ENCODE results near the gene SLC34A3. TPM values are rescaled to one million over a fixed set of nuclear protein-coding genes. Genes with fewer than 3 reads are reported as not detected.

Gene SLC34A3
- total and polyA plus RNA-seq, 2 donors (not counting 3 experiments of a cell fraction or from before 2014, with no cell fraction given), result not detected

DNA sequence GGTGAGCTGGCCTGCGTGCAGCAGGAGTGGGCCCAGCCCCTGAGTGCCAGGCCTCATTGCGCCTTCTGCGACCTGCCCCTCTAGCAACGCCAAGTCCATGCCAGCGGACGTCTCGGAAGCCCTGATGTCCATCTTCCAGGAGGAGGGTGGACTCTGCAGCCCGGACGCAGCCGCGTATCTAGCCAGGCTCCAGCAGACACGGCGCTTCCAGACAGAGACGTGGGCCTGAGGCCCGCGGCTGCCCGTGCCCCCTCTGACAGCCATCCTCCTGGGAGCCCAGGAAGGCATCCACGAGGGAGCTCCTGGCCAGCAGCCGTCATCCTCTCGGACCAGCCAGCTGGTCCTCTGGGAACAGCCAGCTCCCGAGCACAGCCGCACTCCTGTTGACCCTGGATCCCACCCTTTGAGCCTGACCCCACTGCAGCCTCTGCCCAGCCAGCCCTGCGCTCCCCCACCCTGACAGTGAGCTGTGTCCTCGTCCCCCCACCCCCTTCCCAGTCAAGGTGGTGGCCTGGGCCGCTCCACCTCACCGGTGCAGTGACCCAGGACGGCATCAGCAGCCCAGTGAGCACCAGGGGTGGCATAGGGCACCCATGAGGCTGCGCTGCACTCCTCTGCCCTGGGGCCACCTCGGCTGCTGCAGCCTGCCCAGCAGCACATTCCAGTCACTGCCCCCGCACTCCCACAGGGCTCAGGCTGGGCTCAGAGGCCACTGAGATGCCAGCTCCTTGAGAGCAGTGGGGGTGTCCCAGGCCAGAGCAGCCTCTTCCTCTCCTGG lies 14.3 kb upstream of the SLC34A3 start:
- dilution Hi-C loops (cut with MboI; ENCODE audit: extremely low pct_ligation_motif_present, low sequenced_read_pairs) (no loop called here), intact Hi-C loops (cut with micrococcal nuclease) (no loop called here)
- POLR2A ChIA-PET, result no interaction called here
- Histone ChIP-seq H3K36me3 (ENCODE audit: control insufficient read depth in 2 of 2, extremely low read depth in 1 of 2, insufficient read depth in 2 of 2, low read length in 2 of 2) (peaks cover 0 to 4% of the 10 kb centered on the region in 2 experiments), H3K4me2 (ENCODE audit: insufficient read depth, low read length) (no peak overlapping the region), H3K27ac (ENCODE audit: insufficient read depth, low read depth, low read length) (no peak overlapping the region), H2AFZ (ENCODE audit: low read depth, low read length) (no peak overlapping the region), H3K4me1 (ENCODE audit: control insufficient read depth, extremely low read depth, insufficient read depth, low read length) (peaks cover 6% of the 10 kb centered on the region), H4K20me1 (replicated peaks; ENCODE audit: control insufficient read depth, extremely low read depth, insufficient read depth, low read length) (no peaks in the 10 kb centered on the region), H3K79me2 (ENCODE audit: control insufficient read depth, insufficient read depth, low read length) (no peaks in the 10 kb centered on the region), H3K9ac (replicated peaks; ENCODE audit: extremely low read depth, insufficient read depth, low read length) (no peak overlapping the region), H3K4me3 (replicated peaks in 1 of 3; ENCODE audit: insufficient read depth in 1 of 3, low read depth in 1 of 3, low read length in 3 of 3) (no peak overlapping the region), H3K9me1 (replicated peaks; ENCODE audit: control insufficient read depth, extremely low read depth, insufficient read depth, low read length) (no peaks in the 10 kb centered on the region), H3K27me3 (ENCODE audit: control insufficient read depth in 2 of 2, insufficient read depth in 2 of 2, low read length in 2 of 2) (no peaks in the 10 kb centered on the region), H3K9me3 (replicated peaks; ENCODE audit: control insufficient read depth, insufficient read depth, low read length) (no peaks in the 10 kb centered on the region)
- DNase-seq (ENCODE audit: low read depth, low spot score) (no peak), FAIRE-seq (no peak)
- CTCF ChIA-PET, result interaction anchor here (0.9 kb wide), 1 partner anchor 11 kb away, joined by 3 read pairs; the partner anchor contains the start of gene RNF224
- no peak for TF ChIP-seq POLR2AphosphoS5 (IDR thresholded peaks at IDR 0.05; ENCODE audit: insufficient read depth, low read depth, low read length)
- TF ChIP-seq CTCF (IDR thresholded peaks at IDR 0.05; ENCODE audit: extremely low read depth in 1 of 2, insufficient read depth in 1 of 2, low read depth in 1 of 2, low read length in 2 of 2), result no peak
- BruUV-seq (replicated peaks), result no TSS peak
